ENCODE results near the gene RBM5. TPM values are rescaled to one million over a fixed set of nuclear protein-coding genes. Genes with fewer than 3 reads are reported as not detected.

Gene RBM5
- total RNA-seq, 2 donors from 2014 or later, result 104 to 114 TPM

DNA sequence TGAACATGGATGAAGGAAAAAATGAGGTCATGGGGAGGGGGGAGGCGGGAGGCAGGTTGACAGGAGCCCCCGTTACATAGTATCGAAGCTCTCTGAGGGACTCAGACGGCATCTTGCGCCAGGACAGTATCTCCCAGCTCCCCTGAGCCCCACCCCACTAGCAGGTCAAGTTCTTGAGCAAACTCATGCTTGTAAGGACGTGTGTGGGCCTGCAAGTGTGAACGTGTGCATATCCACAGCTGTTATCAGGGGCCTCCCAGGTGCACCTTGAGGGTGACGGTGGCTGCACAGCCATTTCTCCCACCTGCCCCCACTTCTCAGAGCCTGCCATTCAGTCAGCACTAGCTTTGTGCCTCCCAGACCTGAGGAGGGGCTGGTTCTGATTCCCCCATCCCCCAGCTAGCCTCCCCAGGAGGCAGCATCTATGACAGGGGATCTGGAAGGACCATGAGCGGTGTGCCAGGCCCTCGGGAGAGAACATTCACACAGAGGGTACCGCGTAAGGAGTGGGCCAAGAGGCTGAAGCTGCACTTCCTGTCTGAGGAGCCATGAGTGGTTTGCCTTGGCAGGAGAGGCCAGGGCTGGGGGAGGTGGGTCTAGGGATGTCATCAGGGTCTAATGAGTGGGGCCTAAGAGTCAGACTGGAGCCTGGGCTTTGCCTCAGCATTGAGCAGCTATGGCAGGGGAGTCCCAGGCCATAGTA lies 69.3 kb downstream of the RBM5 start:
- H3K36me3 ChIP-seq, result no peaks in the 10 kb centered on the region
- peak overlapping the region in 1 of 2 donors; percentile 81 for H3K9ac ChIP-seq (ENCODE audit: low read depth in 2 of 2, low read length in 2 of 2)
- TF ChIP-seq, protein P1, sequence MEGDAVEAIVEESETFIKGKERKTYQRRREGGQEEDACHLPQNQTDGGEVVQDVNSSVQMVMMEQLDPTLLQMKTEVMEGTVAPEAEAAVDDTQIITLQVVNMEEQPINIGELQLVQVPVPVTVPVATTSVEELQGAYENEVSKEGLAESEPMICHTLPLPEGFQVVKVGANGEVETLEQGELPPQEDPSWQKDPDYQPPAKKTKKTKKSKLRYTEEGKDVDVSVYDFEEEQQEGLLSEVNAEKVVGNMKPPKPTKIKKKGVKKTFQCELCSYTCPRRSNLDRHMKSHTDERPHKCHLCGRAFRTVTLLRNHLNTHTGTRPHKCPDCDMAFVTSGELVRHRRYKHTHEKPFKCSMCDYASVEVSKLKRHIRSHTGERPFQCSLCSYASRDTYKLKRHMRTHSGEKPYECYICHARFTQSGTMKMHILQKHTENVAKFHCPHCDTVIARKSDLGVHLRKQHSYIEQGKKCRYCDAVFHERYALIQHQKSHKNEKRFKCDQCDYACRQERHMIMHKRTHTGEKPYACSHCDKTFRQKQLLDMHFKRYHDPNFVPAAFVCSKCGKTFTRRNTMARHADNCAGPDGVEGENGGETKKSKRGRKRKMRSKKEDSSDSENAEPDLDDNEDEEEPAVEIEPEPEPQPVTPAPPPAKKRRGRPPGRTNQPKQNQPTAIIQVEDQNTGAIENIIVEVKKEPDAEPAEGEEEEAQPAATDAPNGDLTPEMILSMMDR (IDR thresholded peaks at IDR 0.05), result no peak
- DNase-seq, result no peak
- H3K9me3 ChIP-seq, result no peaks in the 10 kb centered on the region
- peaks cover 24% of the 10 kb centered on the region for H3K4me1 ChIP-seq
- H3K27me3 ChIP-seq, result no peaks in the 10 kb centered on the region
- no peak overlapping the region for H3K27ac ChIP-seq
- H3K4me3 ChIP-seq, result no peak overlapping the region
- intact Hi-C loops (cut with DNase I), result no loop called here

DNA sequence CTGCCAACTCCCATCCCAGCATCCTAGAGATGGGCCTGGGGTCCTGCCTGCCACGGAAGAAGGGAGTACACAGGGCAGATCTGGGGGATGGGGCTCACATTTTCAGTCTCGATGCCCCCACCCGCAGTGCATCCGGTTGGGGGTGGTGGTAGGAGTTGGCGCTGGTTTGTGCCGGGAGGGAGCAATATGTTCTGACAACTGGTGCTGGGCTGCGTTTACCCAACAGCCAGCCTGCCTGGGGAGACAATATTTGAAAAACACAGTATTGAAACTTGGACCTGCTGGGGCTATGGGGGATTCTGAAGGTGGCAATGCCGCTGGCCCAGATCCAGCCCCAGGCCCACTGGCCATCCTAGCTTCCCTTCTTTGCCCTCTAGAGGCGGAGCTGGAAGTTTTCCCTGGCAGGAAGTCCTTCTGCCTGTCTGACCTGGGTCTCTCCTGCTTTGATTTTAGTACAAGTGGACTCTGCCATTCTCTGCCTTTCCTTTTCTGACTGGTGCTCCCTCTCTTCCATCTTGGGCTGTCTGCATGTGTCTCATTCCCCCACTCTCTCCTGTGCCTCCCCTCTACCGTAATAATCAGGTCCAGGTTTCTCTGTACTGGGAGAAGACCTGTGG lies 69.9 kb downstream of the RBM5 start:
- Histone ChIP-seq H3K4me3 (no peak overlapping the region), H3K27me3 (no peaks in the 10 kb centered on the region), H3K9me3 (no peaks in the 10 kb centered on the region), H3K9ac (ENCODE audit: low read depth in 2 of 2, low read length in 2 of 2) (peak overlapping the region in 1 of 2 donors; percentile 3), H3K36me3 (no peaks in the 10 kb centered on the region), H3K4me1 (peaks cover 24% of the 10 kb centered on the region), H3K27ac (no peak overlapping the region)
- DNase-seq, result no peak
- intact Hi-C loops (cut with DNase I), result no loop called here
- TF ChIP-seq, protein P1 (IDR thresholded peaks at IDR 0.05), result no peak

DNA sequence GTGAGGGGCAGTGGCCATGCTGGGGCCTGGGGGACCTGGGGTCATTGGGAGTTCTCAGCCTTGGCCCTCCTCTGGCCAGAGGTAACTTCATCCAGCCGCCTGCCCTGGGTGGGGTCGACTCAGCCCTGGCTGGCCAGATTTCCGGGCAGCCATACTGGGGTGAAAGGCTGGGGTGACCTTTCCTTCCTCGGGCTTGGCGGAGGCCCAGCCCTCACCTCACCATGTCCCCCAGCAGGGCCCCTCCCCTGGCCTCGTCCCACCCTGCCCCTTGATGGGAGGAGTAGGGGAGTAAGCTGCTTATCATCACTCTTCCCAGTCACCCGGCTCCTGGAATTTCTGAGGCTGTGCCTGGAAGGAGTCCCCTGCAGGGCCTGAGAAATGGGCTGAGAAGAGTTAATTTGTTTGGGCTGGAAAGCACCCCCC lies 71.9 kb downstream of the RBM5 start:
- Histone ChIP-seq H3K27ac (peak overlapping the region; percentile 36), H3K36me3 (no peaks in the 10 kb centered on the region), H3K4me1 (peaks cover 19% of the 10 kb centered on the region), H3K9me3 (no peaks in the 10 kb centered on the region), H3K27me3 (no peaks in the 10 kb centered on the region), H3K4me3 (no peak overlapping the region), H3K9ac (ENCODE audit: low read depth in 2 of 2, low read length in 2 of 2) (peak overlapping the region in 1 of 2 donors; percentile 54)
- DNase-seq, result no peak
- TF ChIP-seq, protein P1 (IDR thresholded peaks at IDR 0.05), result no peak
- intact Hi-C loops (cut with DNase I), result no loop called here

DNA sequence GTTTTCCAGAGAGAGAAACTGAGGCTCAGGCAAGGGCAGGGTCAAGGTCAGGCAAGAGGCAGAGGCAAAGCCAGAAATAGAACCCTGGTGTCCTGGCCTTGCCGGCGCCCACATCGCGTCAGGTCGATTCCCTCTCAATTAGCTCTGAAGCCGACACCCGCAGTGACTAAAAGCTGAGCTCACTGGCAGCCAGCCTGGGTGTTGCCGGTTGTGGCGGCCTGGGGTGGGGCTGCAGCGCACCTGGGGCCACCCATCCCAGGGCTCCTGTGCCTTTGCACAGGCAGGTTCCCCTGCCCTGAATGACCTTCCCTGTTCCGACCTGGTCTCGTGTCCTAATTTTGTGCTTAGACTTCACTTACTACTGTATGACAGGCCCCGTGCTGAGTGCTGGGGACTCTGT lies 72.6 kb downstream of the RBM5 start:
- intact Hi-C loops (cut with DNase I), result no loop called here
- H3K27ac ChIP-seq, result peak overlapping the region; percentile 36
- DNase-seq, result peak; percentile 88
- no peaks in the 10 kb centered on the region for H3K27me3 ChIP-seq
- no peaks in the 10 kb centered on the region for H3K36me3 ChIP-seq
- no peaks in the 10 kb centered on the region for H3K9me3 ChIP-seq
- TF ChIP-seq, protein P1 (IDR thresholded peaks at IDR 0.05), result no peak
- no peak overlapping the region for H3K4me3 ChIP-seq
- H3K4me1 ChIP-seq, result peaks cover 19% of the 10 kb centered on the region
- peak overlapping the region in 1 of 2 donors; percentile 54 for H3K9ac ChIP-seq (ENCODE audit: low read depth in 2 of 2, low read length in 2 of 2)

DNA sequence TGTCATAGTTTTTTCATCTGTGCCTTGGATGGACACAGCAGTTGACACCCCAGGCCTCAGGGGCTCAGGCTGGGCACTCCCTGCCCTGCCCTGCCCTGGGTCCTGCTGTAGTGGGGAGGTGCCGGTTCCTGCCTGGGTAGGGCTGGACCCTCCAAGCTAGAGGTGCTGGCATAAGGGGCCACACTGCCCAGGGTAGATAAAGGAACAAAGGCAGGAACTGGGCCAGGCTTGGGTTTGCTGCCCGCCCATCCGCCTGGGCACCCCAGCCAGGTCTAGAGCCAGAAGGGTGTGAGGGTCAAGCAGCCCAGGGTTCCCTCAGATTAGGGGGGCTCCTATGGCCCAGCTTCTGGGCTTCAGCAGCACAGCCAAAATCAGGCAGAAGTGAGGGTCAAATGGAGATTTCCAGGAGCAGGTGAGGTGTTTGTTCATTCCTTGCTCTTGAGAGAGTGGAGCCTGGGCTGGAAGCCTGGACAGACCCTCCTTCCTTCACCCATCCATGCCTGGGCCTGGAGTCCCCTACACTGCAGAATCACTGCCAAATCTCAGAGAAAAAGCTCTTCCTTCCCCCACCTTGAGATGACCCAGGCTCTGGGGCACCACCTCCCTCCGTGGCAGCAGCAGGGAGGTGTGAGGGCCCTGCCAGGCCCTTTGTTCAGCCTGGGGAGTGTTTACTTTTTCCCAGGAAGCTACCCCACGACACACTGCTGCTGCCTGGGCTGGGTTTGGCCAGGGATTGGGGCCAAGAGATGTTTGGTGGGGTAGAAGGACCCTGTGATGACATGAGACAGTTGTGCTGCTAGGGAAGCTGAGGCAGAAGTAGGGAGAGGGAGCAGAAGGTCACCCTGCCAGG lies 73.5 kb downstream of the RBM5 start:
- TF ChIP-seq, protein P1 (IDR thresholded peaks at IDR 0.05), result no peak
- H3K9me3 ChIP-seq, result no peaks in the 10 kb centered on the region
- H3K36me3 ChIP-seq, result no peaks in the 10 kb centered on the region
- peak overlapping the region; percentile 13 for H3K27ac ChIP-seq
- DNase-seq, result no peak
- peaks cover 19% of the 10 kb centered on the region for H3K4me1 ChIP-seq
- H3K27me3 ChIP-seq, result no peaks in the 10 kb centered on the region
- peak overlapping the region in 1 of 2 donors; percentile 52 for H3K9ac ChIP-seq (ENCODE audit: low read depth in 2 of 2, low read length in 2 of 2)
- intact Hi-C loops (cut with DNase I), result no loop called here
- no peak overlapping the region for H3K4me3 ChIP-seq
